GM21529 (cell line): Measurements from ENCODE around the gene ABCA3.
A peak's percentile ranks its signal among the peaks of the same experiment; 100 is the strongest.
"Not testable (repeated sequence)": the region's sequence is repeated elsewhere in the genome, so short reads cannot be mapped to it uniquely, and the experiment has no call there.

Source experiments
- ATAC-seq: cut with Tn5 transposase; IDR thresholded peaks from one replicate; pipeline ENCODE4 v1.9.1; 2021; ENCODE audit not compliant: unreplicated experiment

The ABCA3 gene

DNA sequence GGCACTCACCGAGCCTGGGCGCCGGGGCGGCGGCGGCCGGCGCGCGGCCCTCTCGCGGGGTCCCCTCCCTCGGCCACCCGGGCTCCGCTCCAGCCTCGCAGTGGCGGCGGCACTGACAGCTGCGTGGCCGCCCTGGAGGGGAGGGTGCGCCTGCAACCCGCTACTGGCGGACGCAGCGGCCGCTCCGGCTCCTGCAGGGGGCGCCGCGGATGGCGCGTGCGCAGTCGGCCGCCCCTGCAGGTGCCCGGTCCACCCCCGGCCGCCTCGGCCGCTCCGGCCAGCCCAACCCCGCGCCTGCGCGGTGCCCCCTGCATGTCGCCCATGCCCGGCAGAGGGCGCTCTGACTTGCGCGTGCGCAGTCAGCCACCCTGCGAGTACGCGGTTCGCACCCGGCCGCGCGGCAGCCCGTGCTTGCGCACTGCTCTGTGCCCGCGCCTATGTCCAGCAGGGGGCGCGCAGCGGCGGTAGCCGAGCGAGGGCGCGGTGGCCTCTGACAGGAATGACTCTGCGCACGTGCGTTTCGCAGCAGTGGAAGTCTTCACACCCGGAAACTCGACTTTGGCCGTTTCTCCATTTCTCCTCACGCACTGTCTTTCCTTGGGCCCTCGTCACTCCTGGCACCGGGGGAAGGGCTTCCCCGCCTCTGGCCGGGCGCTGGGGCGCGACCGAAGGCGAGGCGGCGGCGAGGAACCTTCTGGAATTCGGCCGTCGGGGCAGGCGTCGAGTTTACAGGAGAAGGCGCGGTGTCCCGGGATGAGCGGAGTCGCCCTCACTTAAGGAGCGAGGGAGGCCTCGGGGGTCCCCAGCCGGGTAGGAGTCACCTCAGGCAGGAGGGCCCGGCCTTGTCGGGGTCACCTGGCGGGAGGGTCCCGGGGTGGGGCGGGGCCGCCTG, at the start of gene ABCA3:
Gene ABCA3 (minus strand): TSS at position 165 of the 892 bp plus-strand sequence. CDS start 14,262 bp downstream, outside the sequence.
- ATAC-seq: peak; percentile 73

DNA sequence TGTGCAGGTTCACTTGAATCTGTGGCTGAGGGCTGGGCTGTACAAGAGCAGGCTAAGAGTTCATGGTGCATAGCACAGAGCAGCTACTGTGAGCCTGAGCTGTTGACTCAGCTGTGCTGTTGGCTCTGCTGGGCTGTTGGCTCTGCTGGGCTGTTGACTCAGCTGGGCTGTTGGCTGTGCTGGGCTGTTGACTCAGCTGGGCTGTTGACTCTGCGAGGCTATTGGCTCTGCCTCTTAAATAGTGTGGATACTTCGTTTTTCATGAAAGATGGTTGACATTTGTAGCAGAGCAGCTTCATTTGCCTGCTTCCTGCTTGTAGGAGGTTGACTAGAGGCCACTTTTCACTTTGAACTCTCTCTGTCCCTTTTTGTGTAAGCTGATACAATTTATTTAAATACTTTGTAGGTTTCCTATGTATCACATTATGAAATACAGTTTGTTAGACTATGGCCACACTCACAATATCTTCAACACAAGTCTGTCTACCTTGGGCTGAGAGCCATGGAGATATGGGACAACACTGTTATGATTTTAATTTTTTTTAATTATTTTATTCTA, 48.4 kb upstream of the ABCA3 start:
- no peak for ATAC-seq

DNA sequence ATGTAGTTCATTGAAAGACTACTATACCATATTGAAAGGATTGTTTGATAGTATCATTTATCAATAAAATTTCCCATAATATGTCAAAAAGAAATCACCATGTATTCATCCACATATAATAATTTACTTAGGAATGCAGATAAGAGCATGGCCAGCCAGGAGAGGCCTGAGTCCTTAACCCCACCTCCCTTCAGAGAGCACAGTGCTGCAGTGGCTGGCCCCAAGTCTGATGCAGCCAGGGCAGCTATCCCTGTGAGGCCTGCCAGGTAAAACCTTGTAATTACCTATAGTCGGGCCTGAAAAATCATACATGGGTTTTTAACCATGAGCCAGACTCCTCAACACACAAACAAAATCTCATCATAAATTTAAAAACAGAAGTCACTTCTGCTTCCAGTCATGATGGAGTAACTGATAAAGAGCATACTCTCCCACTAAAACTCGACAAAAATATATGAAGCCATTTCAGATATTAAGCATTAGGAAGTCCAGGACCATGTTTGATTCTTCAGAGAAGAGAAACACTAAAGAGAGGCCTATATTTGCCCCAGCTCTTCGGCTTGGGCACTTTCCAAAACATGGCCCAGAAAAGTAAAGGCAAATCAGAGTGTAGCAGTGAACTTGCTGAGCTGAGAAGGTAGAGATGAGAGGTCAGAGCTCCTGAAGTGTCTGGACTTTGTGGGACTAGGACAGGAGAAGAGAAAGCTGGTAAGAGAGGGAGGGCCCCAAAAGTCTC, 47.8 kb upstream of the ABCA3 start:
- no peak for ATAC-seq

DNA sequence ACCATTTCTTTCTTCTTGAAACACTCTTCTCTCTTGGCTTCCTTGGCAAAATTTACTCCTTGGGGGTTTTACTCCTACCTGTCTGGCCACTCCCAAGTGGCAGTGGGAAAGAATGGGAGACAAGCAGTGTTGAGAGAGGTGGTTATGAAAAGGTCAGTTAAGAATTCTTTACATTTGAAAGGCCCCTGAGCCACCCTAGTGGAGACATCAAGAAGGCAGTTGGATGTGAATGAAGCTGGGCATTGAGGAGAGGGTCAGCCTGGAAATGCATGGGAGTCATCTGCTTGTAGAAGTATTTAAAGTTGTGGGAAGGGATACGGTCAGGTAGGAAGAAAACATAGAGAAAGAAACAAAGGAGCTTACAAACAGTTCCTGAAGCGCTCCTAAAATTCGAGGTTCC, 46.5 kb upstream of the ABCA3 start:
- ATAC-seq: no peak

DNA sequence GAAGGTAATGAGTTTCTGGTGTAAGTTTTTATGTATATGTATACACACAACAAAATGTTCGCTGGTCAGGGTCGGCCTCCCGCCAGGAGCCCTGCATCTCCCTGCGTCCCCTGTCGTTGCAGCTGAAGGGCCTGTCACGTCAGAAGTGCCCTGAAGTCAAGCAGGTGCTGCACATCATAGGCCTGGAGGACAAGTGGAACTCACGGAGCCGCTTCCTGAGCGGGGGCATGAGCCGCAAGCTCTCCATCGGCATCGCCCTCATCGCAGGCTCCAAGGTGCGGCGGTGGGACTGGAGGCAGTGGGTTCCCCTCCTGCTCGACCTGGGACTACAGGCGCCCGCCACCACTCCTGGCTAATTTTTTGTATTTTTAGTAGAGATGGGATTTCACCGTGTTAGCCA, 45.5 kb upstream of the ABCA3 start:
- ATAC-seq: not testable (repeated sequence)

DNA sequence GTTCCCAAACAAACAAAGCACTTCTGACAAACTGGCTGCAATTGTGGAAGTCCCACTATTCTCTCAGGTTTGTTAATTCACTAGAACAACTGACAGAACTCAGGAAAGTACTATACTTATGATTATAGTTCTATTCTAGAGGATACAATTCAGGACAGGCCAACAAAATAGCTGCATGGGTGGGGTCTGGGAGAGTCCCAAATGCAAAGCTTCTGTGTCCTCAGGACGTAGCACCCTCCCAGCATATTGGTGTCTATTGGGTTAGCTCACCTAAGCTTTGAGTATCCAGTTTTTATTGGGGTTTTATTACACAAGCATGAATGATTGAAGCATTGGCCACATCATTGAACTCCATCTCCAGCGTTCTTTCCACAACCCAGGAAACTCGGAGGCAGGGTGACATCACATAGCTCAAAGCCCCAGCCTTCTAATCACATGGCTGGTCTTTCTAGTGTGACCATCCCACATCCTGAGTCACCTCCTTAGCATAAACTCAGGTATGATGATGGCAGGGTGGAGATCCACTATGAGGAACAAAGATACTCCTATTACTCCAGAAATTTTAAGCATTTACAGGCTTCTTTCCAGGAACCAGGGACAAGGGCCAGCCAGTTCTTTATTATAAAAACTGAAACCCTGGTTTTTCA, 44.8 kb upstream of the ABCA3 start:
- no peak for ATAC-seq

DNA sequence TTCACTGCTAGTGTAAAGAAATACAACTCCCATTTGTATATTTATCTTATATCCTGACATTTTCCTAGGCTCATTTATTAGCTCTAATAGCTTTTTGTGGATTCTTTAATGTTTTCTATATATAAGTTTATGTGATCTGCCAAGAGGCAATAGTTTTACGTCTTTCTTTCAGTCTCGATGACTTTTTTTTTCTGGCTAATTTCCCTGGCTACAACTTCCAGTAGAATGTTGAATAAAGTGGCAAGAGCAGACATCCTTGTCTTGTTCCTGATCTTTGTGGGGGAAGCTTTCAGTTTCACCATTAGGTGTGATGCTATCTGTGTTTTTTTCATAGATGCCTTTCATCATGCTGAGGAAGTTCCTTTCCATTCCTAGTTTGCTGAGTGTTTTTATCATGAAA, 43.9 kb upstream of the ABCA3 start:
- no peak for ATAC-seq

DNA sequence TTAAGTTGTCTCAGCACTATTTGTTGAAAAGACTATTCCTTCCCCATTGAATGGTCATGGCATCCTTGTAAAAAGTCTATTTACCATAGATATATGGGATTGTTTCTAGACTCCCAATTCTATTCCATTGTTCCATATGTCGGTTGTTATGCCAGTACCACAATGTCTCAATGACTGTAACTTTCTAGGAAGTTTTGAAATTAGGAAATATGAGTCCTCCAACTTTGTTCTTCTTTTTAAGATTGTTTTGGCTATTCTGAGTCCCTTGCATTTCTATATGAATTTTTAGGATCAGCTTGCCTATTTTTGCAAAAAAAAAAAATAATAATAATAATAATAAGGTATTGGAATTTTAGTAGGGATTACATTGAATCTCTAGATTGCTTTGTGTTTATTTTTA, 43.0 kb upstream of the ABCA3 start:
- ATAC-seq: no peak

DNA sequence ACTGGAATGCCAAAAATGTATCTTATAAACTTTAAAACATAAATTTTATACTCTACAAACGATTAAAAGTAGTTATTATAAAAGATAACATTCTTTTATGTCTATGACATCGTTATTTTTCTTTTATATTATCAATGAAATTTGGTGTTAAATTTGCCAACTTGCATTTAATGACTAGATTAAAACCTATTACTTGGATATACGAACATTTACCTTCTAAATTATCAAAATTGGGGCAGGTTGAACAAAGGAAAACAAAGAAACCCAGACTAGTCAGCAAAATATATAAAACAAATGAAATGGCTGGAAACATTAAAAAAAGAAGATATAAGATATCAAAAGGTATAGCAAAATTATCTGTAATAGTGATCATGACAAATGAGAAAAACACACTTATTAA, 34.1 kb upstream of the ABCA3 start:
- no peak for ATAC-seq

DNA sequence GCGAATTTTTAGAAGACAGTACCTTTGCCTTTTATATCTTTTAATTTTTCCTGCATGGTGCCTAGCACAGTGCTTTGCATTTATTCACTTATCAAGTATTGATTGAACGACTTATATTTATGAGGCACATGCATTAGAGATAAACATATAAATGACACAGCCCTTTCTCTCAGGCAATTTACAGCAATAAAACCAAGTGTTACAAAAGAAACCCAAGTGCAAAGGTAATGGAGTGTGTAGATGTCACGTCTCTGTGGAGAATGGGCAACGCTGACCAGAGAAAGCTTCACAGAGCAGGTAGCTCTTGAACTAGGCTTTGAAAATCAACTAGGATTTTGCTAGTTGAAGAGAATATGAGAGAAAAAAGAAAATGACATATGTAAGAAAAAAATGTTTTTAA, 32.6 kb upstream of the ABCA3 start:
- ATAC-seq: no peak

DNA sequence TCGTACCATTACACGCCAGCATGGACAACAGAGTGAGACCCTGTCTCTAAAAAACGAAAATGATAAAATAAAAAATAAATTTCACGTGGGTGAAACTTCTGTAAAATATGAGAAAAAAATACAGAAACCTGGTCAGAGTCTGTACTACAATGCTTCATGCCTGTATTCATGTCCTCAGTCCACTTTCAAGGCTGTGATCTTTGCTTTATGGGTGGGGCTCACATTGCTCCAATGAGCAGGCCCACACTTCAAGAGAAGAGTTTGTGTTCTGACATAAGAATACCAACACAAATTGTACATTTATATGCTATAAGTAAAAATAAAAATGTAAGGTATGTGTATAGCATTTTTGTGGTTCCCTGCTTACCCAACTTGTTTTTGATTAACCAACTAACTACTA, 32.2 kb upstream of the ABCA3 start:
- ATAC-seq: no peak

DNA sequence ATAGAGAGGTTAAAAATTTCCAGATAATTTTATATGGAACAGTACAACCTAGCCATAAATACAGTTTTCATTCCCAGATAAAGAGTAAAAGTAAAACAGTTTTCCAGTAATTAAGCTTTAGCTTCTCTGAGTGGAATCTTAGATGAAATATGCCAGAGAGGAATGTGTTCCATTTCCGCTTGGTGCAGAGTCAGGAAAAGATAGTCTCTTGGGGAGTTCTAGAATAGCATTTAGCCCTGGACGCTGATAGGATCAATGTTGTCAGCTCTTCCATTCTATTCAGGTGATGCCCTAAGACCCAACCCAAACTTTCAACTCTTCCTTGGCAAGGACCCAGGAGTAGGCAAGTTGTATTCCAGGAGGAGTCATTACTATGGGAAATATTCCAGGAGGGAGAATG, 30.9 kb upstream of the ABCA3 start:
- ATAC-seq: no peak

DNA sequence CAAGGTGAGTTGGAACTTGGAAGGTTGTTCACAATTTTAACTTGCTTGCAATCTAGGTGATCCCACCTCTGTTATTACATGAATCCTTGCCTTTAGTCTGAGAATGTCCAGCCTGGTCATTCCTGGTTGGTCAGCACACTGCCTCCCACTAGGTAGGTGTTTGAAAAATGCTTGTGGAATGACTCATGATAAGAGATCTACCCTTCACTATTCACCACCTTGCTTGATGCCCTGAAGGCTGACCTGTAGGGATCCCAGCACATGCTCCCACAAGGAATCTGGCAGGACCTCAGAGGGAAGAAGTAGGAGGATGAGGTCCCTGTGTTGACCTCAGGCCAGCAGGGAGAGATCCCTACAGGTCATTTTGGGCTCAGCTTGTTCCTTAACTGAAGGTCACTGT, 30.2 kb upstream of the ABCA3 start:
- no peak for ATAC-seq

DNA sequence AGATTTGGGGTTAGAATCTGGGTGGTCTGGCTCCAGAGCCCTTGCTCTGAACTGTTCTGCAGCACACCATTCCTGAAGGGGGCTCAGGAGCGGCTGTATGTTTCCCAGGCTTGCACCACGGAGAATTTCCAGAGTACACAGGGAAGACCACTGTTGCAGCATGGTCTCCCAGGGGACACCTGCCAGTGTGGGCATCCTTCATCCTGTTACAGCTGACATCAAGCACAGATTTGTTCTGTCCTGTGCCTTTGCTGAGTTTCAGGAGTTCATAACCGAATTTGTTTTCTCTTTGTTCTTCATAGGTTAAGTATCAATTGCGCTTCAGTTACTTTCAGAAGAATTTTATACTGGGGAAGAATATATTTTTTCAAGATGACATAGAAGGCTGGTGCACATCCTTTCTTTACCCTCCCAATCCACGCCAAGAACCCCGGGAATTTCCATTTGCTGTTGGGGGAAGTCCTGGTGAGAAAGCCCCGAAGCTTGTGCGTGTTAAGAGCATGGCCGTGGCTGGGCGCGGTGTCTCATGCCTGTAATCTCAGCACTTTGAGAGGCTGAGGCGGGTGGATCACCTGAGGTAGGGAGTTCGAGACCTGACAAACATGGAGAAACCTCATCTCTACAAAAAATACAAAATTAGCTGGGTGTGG, 26.3 kb upstream of the ABCA3 start:
- no peak for ATAC-seq

DNA sequence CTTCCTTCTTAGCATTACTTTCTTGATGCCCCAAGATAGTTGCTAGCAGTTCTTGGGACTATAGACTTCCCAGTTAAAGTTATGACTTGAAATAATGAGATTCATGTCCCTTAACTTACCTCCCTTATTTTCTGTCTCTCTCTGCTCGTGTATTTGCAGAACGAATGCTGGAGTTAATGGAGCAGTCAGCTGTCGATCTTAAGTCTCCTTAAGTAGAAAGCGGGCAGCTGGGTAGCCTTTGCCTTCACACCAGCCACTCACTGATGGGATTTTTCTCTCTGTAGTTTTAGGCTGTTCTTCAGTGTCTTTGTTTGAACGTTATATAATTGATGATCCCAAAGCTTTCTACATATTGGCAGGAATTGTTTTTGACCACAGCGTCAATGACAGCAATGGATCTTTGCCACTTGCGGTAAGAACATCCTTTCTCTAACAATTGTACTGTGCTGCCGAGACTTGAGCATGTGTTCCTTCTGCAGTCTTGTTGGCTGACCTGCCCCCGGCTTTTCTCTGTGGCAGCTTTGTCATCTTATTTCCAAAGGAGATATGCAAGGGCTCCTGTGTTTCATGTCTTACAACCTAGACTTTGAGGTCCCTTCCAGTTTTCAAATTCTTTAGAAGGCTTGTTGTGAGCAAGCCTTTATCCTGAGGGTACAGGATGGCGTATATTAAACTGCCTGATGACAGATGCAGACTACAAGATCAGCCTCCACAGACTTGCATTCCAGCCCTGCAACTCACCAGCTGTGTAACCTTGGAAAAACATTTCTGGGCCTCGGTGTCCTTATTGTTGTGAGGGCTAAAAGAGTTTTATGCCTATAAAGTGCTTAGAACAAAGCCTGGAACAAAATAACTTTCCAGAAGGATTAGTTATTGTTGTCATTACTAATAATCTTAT, 25.1 kb upstream of the ABCA3 start:
- ATAC-seq: no peak

DNA sequence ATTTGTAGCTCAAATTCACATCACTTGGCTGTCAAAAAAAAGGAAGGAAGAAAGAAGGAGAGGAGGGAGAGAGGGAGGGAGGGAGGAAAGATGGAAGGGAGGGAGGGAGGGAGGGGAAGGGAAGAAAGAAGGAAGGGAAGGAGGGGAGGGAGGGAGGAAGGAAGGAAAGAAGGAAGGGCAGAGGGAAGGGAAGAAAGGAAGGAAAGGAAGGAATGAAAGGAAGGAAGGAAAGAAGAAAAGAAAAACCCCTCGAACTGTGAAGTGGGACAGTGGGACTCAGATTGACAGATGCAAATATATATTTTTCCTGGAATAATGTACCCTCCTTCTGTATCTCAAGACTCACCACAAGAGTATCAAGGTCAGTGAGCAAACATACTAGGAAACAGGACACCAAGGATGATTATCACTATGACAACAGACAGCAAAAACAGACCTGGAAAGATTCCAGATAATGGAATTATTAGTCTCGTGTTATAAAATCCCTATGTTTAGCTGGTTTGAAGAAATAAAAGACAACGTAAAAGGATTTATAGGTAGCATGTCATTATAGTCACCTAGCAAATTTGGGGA, 24.2 kb upstream of the ABCA3 start:
- no peak for ATAC-seq

DNA sequence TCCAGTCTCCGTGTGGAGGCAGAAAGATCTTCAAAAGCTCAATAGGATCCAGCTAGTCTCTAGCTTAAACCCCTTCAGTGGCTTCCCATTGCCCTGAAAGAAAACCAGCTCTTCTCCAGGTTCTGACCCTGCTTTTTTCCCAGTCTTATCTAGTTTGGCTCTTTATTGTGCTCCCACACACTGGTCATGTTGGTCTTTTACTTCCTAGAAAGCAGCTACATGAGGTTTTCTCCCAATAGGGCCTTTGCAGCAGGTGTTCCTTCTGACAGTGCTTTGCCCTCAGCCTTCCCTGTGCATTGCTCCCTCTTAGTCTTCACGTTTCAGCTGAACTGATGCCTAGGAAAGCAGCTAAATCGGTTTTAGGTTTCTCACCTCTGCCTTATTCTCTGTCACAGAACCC, 21.7 kb upstream of the ABCA3 start:
- no peak for ATAC-seq

DNA sequence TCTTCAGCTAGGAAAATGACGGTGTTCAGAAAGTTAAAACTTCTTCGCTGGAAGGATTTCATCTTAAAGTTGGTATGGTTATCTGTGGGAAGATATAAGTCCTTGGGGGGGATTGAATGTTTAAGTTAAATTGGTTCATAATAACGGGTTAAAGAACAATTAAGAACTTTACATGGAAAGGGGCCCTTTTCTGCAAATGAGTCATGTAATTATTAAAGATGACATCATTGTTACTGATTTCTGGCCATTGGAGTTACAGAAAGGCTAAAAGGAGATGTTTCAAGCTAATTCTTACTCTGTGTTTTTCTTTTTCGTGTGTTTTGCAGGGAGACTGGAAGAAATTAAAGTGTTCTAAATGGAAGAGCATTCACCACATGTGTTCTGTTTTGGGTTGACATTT, 20.6 kb upstream of the ABCA3 start:
- ATAC-seq: no peak

DNA sequence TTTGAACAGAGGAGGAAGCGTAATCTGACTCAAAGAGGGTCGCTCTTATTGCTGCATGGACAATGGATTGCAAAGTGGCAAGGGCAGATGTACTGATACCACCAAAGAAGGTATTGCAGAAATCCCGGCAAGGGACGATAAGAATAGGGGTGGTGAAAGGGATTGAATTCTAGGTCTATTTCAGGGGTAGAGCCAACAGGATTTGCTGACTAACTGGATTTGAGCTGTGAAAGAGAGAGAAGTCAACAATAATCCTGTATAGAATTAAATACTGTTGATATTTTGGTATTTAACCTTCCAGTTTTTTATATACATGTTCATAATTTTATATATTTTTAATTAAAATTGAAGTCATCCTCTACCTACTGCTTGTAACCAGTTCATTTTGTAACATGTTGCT, 19.4 kb upstream of the ABCA3 start:
- ATAC-seq: no peak

DNA sequence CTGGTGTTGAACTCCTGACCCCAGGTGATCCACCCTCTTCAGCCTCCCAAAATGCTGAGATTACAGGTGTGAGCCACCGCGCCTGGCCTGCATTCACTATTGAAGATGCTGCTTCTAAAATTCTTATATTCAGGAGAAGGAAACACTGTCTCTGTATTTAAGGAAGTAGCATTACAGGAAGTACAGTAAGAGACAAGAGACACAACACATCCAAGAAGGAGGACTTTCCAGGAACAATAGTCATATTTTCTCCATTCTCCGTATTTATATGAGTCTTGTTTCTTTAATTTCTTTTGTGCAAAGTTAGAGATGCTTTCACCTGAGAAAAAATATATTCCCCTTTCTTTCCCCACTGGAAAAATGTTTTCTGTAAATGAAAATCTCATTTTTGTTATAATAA, 18.3 kb upstream of the ABCA3 start:
- ATAC-seq: no peak
